Calu3 (cell line): ENCODE results near the gene RHBDD1. TPM values are rescaled to one million over a fixed set of nuclear protein-coding genes. Genes with fewer than 3 reads are reported as not detected.
"Not testable (repeated sequence)": the region's sequence is repeated elsewhere in the genome, so short reads cannot be mapped to it uniquely, and the experiment has no call there.

ENCODE experiments used
- BruUV-seq: library from RNA; stranded (reverse); fragments of 400-500 nt; replicated peaks from 2 replicates; lab custom pipeline; 2021; lab: Mats Ljungman, UMichigan
- CTCF ChIA-PET: fragments of 300-600 bp; sonication (Branson Sonifier 250); formaldehyde crosslinking; loops from one replicate; lab custom pipeline; 2022; ENCODE audit warnings: antibody characterized with exemption; lab: Charles Lee
- DNase-seq: peaks from one replicate; pipeline ENCODE4 v3.0.0; 2022
- H3K27ac Mint-ChIP-seq: one replicate; pipeline ENCODE4 v1.8.0; 2022; ENCODE audit warnings: mixed read lengths; ENCODE audit not compliant: unreplicated experiment
- H3K27me3 Mint-ChIP-seq: one replicate; pipeline ENCODE4 v1.8.0; 2022; ENCODE audit warnings: mixed read lengths; ENCODE audit not compliant: unreplicated experiment
- H3K36me3 Mint-ChIP-seq: one replicate; pipeline ENCODE4 v1.8.0; 2022; ENCODE audit warnings: mild to moderate bottlenecking, moderate library complexity, mixed read lengths; ENCODE audit not compliant: insufficient read depth, unreplicated experiment
- H3K4me1 Mint-ChIP-seq: one replicate; pipeline ENCODE4 v1.8.0; 2022; ENCODE audit warnings: mild to moderate bottlenecking, low read depth, mixed read lengths; ENCODE audit not compliant: unreplicated experiment
- H3K4me3 Mint-ChIP-seq: one replicate; pipeline ENCODE4 v1.8.0; 2022; ENCODE audit warnings: mild to moderate bottlenecking, low read depth, moderate library complexity, mixed read lengths; ENCODE audit not compliant: unreplicated experiment
- H3K9me3 Mint-ChIP-seq: one replicate; pipeline ENCODE4 v1.8.0; 2022; ENCODE audit warnings: low read depth, mixed read lengths; ENCODE audit not compliant: unreplicated experiment
- intact Hi-C: fragments of 100-400 bp; cut with micrococcal nuclease; formaldehyde crosslinking; loops from one replicate; pipeline ENCODE4 v1.10.0; 2022; ENCODE audit not compliant: unreplicated experiment
- total RNA-seq: library from RNA; stranded (reverse); gene quantifications from 2 replicates; pipeline ENCODE4 v1.2.3, GENCODE V29; 2022
- TF ChIP-seq, protein P1 (sequence below): fragments of 200-600 bp; IDR thresholded peaks from one replicate; pipeline ENCODE4 v1.8.0; 2022; ENCODE audit warnings: antibody characterized with exemption; ENCODE audit not compliant: unreplicated experiment

RHBDD1 gene
- total RNA-seq, 1 experiment from 2014 or later, result 28.7 TPM

DNA sequence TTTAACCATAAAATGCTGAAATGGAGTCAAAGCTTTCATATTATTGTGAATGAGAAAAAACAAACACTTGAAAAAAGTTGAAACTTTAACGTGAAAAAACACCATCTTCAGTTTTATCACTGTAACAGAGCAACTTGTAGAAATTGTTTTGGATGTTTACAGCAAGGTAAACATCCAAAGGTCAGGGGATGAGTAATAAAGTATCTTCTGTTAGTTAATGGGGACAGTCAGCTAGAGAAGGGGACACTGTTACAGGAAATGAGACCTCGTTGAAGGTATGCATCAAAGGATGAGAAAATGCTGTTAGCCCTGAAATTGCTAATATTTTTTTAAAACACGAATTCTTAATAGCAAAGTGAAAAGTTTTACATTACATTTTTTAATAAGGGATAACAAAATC, 2.9 kb downstream of the RHBDD1 start:
- TF ChIP-seq, protein P1, sequence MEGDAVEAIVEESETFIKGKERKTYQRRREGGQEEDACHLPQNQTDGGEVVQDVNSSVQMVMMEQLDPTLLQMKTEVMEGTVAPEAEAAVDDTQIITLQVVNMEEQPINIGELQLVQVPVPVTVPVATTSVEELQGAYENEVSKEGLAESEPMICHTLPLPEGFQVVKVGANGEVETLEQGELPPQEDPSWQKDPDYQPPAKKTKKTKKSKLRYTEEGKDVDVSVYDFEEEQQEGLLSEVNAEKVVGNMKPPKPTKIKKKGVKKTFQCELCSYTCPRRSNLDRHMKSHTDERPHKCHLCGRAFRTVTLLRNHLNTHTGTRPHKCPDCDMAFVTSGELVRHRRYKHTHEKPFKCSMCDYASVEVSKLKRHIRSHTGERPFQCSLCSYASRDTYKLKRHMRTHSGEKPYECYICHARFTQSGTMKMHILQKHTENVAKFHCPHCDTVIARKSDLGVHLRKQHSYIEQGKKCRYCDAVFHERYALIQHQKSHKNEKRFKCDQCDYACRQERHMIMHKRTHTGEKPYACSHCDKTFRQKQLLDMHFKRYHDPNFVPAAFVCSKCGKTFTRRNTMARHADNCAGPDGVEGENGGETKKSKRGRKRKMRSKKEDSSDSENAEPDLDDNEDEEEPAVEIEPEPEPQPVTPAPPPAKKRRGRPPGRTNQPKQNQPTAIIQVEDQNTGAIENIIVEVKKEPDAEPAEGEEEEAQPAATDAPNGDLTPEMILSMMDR, result no peak
- intact Hi-C loops, result loop anchor here (10.0 kb wide), 1 partner anchor 146 kb away; no protein-coding TSS in a partner anchor
- Mint-ChIP-seq H3K27me3 (no peaks in the 10 kb centered on the region), H3K4me3 (no peak overlapping the region), H3K27ac (peak overlapping the region; percentile 98), H3K36me3 (peaks cover 46% of the 10 kb centered on the region), H3K4me1 (peaks cover 12% of the 10 kb centered on the region), H3K9me3 (no peaks in the 10 kb centered on the region)
- CTCF ChIA-PET, result no interaction called here
- BruUV-seq, result no TSS peak
- DNase-seq, result no peak

DNA sequence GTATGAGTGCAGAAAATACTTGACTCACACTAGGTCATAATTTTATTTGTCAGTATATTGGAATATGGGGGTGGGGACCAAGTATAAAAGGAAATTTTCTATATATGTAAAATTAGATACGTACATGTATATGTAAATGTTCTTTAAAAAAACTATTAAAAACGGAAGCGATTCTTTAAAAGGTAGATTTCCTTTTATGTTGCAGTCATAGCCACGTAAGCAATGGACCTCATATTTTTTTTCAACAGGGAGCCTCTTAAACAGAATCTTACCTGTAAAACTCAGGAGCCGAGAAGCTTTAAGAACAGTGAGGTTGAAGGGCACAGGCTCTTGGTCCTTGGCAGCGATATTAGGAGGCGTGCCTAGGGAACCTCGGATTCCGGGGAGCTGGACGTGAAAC, 3.3 kb downstream of the RHBDD1 start:
- H3K4me3 Mint-ChIP-seq, result no peak overlapping the region
- BruUV-seq, result no TSS peak
- no peaks in the 10 kb centered on the region for H3K9me3 Mint-ChIP-seq
- DNase-seq, result no peak
- TF ChIP-seq, protein P1, result no peak
- peaks cover 12% of the 10 kb centered on the region for H3K4me1 Mint-ChIP-seq
- intact Hi-C loops, result loop anchor here (10.0 kb wide), 1 partner anchor 146 kb away; no protein-coding TSS in a partner anchor
- no peak overlapping the region for H3K27ac Mint-ChIP-seq
- CTCF ChIA-PET, result interaction anchor here (0.7 kb wide), 1 partner anchor 274 kb away, joined by 3 read pairs; no protein-coding TSS in a partner anchor
- no peaks in the 10 kb centered on the region for H3K27me3 Mint-ChIP-seq
- peaks cover 41% of the 10 kb centered on the region for H3K36me3 Mint-ChIP-seq

DNA sequence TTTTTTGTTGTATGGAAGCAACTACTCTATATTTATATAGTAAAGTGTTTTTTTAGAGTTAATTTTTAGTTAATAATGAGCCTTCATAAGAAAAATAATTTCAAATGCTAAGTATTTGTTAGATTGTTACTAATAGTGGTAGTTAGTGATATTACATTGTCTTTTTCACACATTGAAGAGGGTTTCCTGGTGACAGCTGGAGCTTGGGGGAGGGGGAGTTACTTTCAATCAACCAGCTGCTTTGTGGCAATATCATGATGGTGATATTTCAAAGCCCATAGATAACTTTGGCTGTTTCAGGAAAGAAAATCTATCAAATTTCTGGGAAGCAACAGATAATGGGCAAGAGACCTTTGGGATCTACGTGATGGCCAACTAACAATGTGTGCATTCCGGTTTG, 4.1 kb downstream of the RHBDD1 start:
- peaks cover 33% of the 10 kb centered on the region for H3K36me3 Mint-ChIP-seq
- no peaks in the 10 kb centered on the region for H3K27me3 Mint-ChIP-seq
- no peak overlapping the region for H3K27ac Mint-ChIP-seq
- BruUV-seq, result no TSS peak
- H3K4me1 Mint-ChIP-seq, result peaks cover 12% of the 10 kb centered on the region
- TF ChIP-seq, protein P1, result no peak
- intact Hi-C loops, result loop anchor here (10.0 kb wide), 1 partner anchor 145 kb away; no protein-coding TSS in a partner anchor
- no peak for DNase-seq
- H3K4me3 Mint-ChIP-seq, result no peak overlapping the region
- H3K9me3 Mint-ChIP-seq, result no peaks in the 10 kb centered on the region
- CTCF ChIA-PET, result no interaction called here

DNA sequence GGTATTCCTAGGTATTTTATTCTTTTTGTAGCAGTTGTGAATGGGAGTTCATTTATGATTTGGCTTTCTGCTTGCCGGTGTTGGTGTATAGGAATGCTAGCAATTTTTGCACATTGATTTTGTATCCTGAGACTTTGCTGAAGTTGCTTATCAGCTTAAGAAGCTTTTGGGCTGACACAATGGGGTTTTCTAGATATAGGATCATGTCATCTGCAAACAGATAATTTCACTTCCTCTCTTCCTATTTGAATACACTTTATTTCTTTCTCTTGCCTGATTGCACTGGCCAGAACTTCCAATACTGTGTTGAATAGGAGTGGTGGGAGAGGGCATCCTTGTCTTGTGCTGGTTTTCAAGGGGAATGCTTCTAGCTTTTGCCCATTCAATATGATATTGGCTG, 7.1 kb downstream of the RHBDD1 start:
- CTCF ChIA-PET, BruUV-seq, DNase-seq, H3K36me3 Mint-ChIP-seq, intact Hi-C loops, H3K4me3 Mint-ChIP-seq, H3K9me3 Mint-ChIP-seq, H3K4me1 Mint-ChIP-seq, H3K27me3 Mint-ChIP-seq, H3K27ac Mint-ChIP-seq: not testable (repeated sequence)

DNA sequence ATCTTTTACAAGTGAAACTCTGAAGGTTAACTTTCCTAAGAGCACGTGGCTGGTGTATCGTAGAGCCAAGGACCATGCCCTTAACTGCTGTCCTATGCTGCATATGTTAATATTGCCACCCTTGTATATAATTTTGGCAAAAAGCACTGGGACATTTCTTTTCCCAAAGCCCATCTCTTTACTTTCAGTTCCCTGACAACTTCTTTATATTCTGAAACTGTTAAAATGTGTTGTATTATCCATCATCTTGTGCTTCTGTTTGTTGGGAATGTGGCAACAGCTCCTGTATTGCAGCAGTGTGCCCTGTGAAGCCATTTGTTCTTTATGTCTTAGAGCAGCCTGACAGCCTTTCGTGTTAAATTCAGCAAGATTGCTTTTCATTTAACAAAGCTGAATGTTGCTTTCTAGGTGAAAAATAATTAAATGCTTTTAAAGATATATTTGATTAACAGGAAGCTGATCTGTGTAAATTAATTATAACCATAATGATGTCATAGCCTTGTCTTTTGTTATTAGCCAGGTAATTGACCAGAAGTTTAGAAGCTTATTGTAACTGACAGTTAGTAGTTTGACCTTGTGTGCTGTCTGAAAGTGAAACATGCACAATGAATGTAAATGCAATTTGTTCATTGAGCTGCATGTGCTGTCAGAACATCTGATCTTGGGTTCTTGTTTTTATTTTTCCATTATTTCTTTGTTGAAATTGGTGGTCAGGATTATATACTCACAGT, 9.7 kb downstream of the RHBDD1 start:
- H3K9me3 Mint-ChIP-seq, result no peaks in the 10 kb centered on the region
- no peak for DNase-seq
- H3K36me3 Mint-ChIP-seq, result no peaks in the 10 kb centered on the region
- BruUV-seq, result no TSS peak
- no peaks in the 10 kb centered on the region for H3K4me1 Mint-ChIP-seq
- intact Hi-C loops, result no loop called here
- CTCF ChIA-PET, result no interaction called here
- no peaks in the 10 kb centered on the region for H3K27me3 Mint-ChIP-seq
- H3K27ac Mint-ChIP-seq, result no peak overlapping the region
- no peak overlapping the region for H3K4me3 Mint-ChIP-seq
- TF ChIP-seq, protein P1, result no peak
